GM19455 (cell line): ENCODE measurements around the gene ARL15.
"Not testable (repeated sequence)": the region's sequence is repeated elsewhere in the genome, so short reads cannot be mapped to it uniquely, and the experiment has no call there.

ENCODE experiments used
- ATAC-seq: cut with Tn5 transposase; IDR thresholded peaks from one replicate; pipeline ENCODE4 v1.9.1; 2021; ENCODE audit not compliant: unreplicated experiment

The ARL15 gene

GRCh38 chr5:54049144-54049543 lies 261.2 kb downstream of the ARL15 start:
- ATAC-seq = no peak

- ATAC-seq = no peak
Measured at GRCh38 chr5:54045077-54045792, 265.1 kb downstream of the ARL15 start.

GRCh38 chr5:54044276-54044675 lies 266.1 kb downstream of the ARL15 start:
- ATAC-seq = not testable (repeated sequence)

- ATAC-seq = no peak
Measured at GRCh38 chr5:54040804-54041203, 269.6 kb downstream of the ARL15 start.

- ATAC-seq = no peak
Measured at GRCh38 chr5:54040018-54040417, 270.4 kb downstream of the ARL15 start.

GRCh38 chr5:54037205-54037604 lies 273.2 kb downstream of the ARL15 start:
- no peak for ATAC-seq

- ATAC-seq = no peak
Measured at GRCh38 chr5:54030981-54031380, 279.4 kb downstream of the ARL15 start.

GRCh38 chr5:54024466-54024865 lies 285.9 kb downstream of the ARL15 start:
- ATAC-seq = no peak

- no peak for ATAC-seq
Measured at GRCh38 chr5:54022223-54022622, 288.1 kb downstream of the ARL15 start.

- ATAC-seq = no peak
Measured at GRCh38 chr5:54021431-54022164, 288.8 kb downstream of the ARL15 start.

- no peak for ATAC-seq
Measured at GRCh38 chr5:54018438-54018837, 291.9 kb downstream of the ARL15 start.

GRCh38 chr5:54017580-54017979 lies 292.8 kb downstream of the ARL15 start:
- ATAC-seq = no peak

GRCh38 chr5:54013556-54014194 lies 296.7 kb downstream of the ARL15 start:
- ATAC-seq = no peak

- no peak for ATAC-seq
Measured at GRCh38 chr5:54009828-54010227, 300.5 kb downstream of the ARL15 start.

GRCh38 chr5:54009357-54009756 lies 301.0 kb downstream of the ARL15 start:
- no peak for ATAC-seq

- no peak for ATAC-seq
Measured at GRCh38 chr5:54007827-54008777, 302.3 kb downstream of the ARL15 start.

- no peak for ATAC-seq
Measured at GRCh38 chr5:54004697-54005096, 305.7 kb downstream of the ARL15 start.

GRCh38 chr5:54002779-54003178 lies 307.6 kb downstream of the ARL15 start:
- no peak for ATAC-seq

- no peak for ATAC-seq
Measured at GRCh38 chr5:54001976-54002775, 308.2 kb downstream of the ARL15 start.

- no peak for ATAC-seq
Measured at GRCh38 chr5:54000011-54000410, 310.4 kb downstream of the ARL15 start.
